Lower leg skin (tissue), 3 donors: ENCODE results near the gene STOM.

Experiments used
- CTCF ChIP-seq, 3 donors: fragments of 450-650 bp; IDR thresholded peaks; one replicate each; pipeline ENCODE4 v1.5.1; 2016; ENCODE audit warnings: antibody characterized with exemption in 3 of 3, mild to moderate bottlenecking in 3 of 3, moderate library complexity in 2 of 3
- POLR2A ChIP-seq, 2 donors: fragments of 450-650 bp; IDR thresholded peaks; one replicate each; pipeline ENCODE4 v1.6.1; 2016 to 2017; ENCODE audit warnings: antibody characterized with exemption in 2 of 2, mild to moderate bottlenecking in 1 of 2, moderate library complexity in 1 of 2

- TF ChIP-seq POLR2A (IDR thresholded peaks at IDR 0.05) (no peak), CTCF (IDR thresholded peaks at IDR 0.05) (no peak)
These were observed 45.7 kb downstream of the STOM start for GRCh38 chr9:121324316-121324715.
